PFSK-1 (cell line): Measurements from ENCODE around the gene NECAB2.

Source experiments
- FOXP2 ChIP-seq: optimal IDR thresholded peaks from 2 replicates; pipeline ENCODE3; 2011; ENCODE audit warnings: borderline replicate concordance, control low read depth, inconsistent platforms; ENCODE audit not compliant: insufficient read depth; ENCODE audit errors: extremely low read length, extremely low read depth
- POLR2AphosphoS5 ChIP-seq: IDR thresholded peaks from 2 replicates; pipeline ENCODE4 v1.6.1; 2012; ENCODE audit warnings: low read depth, mild to moderate bottlenecking, control low read depth, low read length, moderate library complexity
- REST ChIP-seq, 2 experiments: IDR thresholded peaks; 2 replicates each; pipeline versions ENCODE4 v1.6.1 to v1.8.0; 2011 to 2012; ENCODE audit warnings: low read depth in 2 of 2, low read length in 2 of 2, control low read depth in 1 of 2, inconsistent platforms in 1 of 2, mild to moderate bottlenecking in 1 of 2, moderate library complexity in 1 of 2; ENCODE audit not compliant: insufficient read depth in 1 of 2
- SIN3A ChIP-seq: IDR thresholded peaks from 2 replicates; pipeline ENCODE4 v1.6.1; 2012; ENCODE audit warnings: mild to moderate bottlenecking, low read length, moderate library complexity, borderline replicate concordance; ENCODE audit not compliant: insufficient read depth
- TAF1 ChIP-seq: IDR thresholded peaks from 2 replicates; pipeline ENCODE4 v1.6.1; 2012; ENCODE audit warnings: low read length, control low read depth, borderline replicate concordance; ENCODE audit not compliant: insufficient read depth

DNA sequence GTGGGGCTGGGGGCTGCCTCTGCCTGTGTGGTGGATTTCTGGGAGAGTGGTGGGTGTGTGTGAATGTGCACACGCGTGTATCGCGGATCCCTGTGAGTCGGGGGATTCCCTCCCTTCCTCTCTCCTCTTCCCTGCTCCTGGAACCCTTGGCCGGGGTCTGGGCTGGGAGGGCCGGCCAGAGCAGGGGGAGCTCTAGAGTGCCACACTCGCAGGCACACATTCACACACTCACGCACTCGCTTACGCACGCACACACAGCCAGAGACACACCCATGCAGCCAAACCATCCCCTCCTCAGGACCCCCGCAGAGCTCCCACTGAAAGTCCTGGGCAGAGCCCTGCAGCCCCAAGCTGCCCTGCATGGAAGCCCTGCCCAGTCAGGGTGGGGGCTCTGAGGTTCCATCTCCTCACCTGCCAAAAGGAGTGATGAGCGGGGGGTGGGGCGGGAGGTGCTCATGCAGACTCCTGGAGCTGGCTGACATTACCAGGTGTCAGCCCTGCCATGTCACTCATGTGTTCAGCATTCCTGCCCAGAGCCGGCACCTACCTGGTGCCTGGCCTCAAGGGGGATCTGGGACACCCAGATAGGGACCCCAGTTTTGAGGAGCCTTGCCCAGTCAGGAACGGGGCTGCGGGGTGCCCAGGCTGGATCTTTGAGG lies 1.9 kb downstream of the NECAB2 start:
- TF ChIP-seq SIN3A = no peak
- TF ChIP-seq REST (IDR thresholded peaks at IDR 0.05; ENCODE audit: insufficient read depth in 1 of 2, low read depth in 2 of 2, low read length in 2 of 2) = no peak
- no peak for TF ChIP-seq POLR2AphosphoS5
- TF ChIP-seq TAF1 = no peak
- TF ChIP-seq FOXP2 = no peak
